SK-N-SH (cell line): ENCODE results near the gene ITIH5. TPM values are rescaled to one million over a fixed set of nuclear protein-coding genes. Genes with fewer than 3 reads are reported as not detected.

Experiments
- CTCF ChIA-PET: fragments of 300-600, 350-600 bp; formaldehyde crosslinking; extraction: SDS; loops from one replicate; lab custom pipeline; 2021; lab: Yijun Ruan, JAX
- POLR2A ChIA-PET: fragments of 350-600 bp; sonication (Branson Sonifier 250); formaldehyde crosslinking; extraction: SDS; loops from one replicate; lab custom pipeline; 2020; ENCODE audit warnings: antibody characterized with exemption, inconsistent platforms; lab: Yijun Ruan, JAX
- DNase-seq: peaks from one replicate; pipeline ENCODE4 v3.0.0; 2012
- H2AFZ ChIP-seq: fragments of 200-600 bp; sonication (generic); 2 replicates; pipeline ENCODE4 v1.8.1; 2016; ENCODE audit warnings: antibody characterized with exemption, mild to moderate bottlenecking, low read depth
- H3F3A ChIP-seq: fragments of 200-600 bp; sonication (generic); replicated peaks from 2 replicates; pipeline ENCODE3; 2016; ENCODE audit warnings: antibody characterized with exemption, mild to moderate bottlenecking; ENCODE audit not compliant: insufficient read depth
- H3K27ac ChIP-seq, 2 experiments: fragments of 200-500 bp in 1 of 2; fragments of 200-600 bp in 1 of 2; sonication (Bioruptor generic) in 1 of 2; sonication (generic), shearing (Covaris generic) in 1 of 2; 2 replicates each; pipeline versions ENCODE4 v1.5.1 to v1.6.1; 2014 to 2016; ENCODE audit warnings: low read depth in 2 of 2, inconsistent platforms in 1 of 2, low read length in 1 of 2, mild to moderate bottlenecking in 1 of 2, mixed read lengths in 1 of 2
- H3K27me3 ChIP-seq: fragments of 200-600 bp; sonication (generic), shearing (Covaris generic); 2 replicates; pipeline ENCODE4 v1.6.1; 2016; ENCODE audit warnings: mixed run types; ENCODE audit not compliant: insufficient read depth
- H3K36me3 ChIP-seq, 2 experiments: fragments of 200-500 bp in 1 of 2; fragments of 200-600 bp in 1 of 2; sonication (Bioruptor generic) in 1 of 2; sonication (generic) in 1 of 2; replicated peaks in 1 of 2; 2 replicates each; pipeline versions ENCODE3 to v1.5.1; 2014 to 2016; ENCODE audit warnings: low read length in 1 of 2, mild to moderate bottlenecking in 1 of 2; ENCODE audit not compliant: insufficient read depth in 2 of 2, control insufficient read depth in 1 of 2
- H3K4me1 ChIP-seq, 2 experiments: fragments of 200-500 bp in 1 of 2; fragments of 200-600 bp in 1 of 2; sonication (Bioruptor generic) in 1 of 2; sonication (generic), shearing (Covaris generic) in 1 of 2; 2 replicates each; pipeline versions ENCODE4 v1.5.1 to v1.6.1; 2014 to 2016; ENCODE audit warnings: low read depth in 1 of 2, low read length in 1 of 2, mixed run types in 1 of 2; ENCODE audit not compliant: insufficient read depth in 2 of 2, control insufficient read depth in 1 of 2
- H3K4me2 ChIP-seq: fragments of 200-600 bp; sonication (generic), shearing (Covaris generic); 2 replicates; pipeline ENCODE4 v1.6.1; 2017; ENCODE audit warnings: mixed run types
- H3K4me3 ChIP-seq, 2 experiments: fragments of 200-500 bp in 1 of 2; fragments of 200-600 bp in 1 of 2; sonication (Bioruptor generic) in 1 of 2; sonication (generic), shearing (Covaris generic) in 1 of 2; 2 replicates each; pipeline versions ENCODE4 v1.5.1 to v1.8.1; 2014 to 2016; ENCODE audit warnings: low read depth in 2 of 2, inconsistent platforms in 1 of 2, low read length in 1 of 2, mild to moderate bottlenecking in 1 of 2, mixed read lengths in 1 of 2, moderate library complexity in 1 of 2
- H3K79me2 ChIP-seq: fragments of 200-600 bp; sonication (generic); 2 replicates; pipeline ENCODE4 v1.8.1; 2017; ENCODE audit warnings: mild to moderate bottlenecking; ENCODE audit not compliant: insufficient read depth
- H3K9ac ChIP-seq: fragments of 200-600 bp; sonication (generic); 2 replicates; pipeline ENCODE4 v1.6.1; 2017; ENCODE audit warnings: mixed run types
- H3K9me2 ChIP-seq: fragments of 200-600 bp; sonication (generic); 2 replicates; pipeline ENCODE4 v1.6.1; 2017; ENCODE audit warnings: mixed run types
- H3K9me3 ChIP-seq: fragments of 200-600 bp; sonication (generic); 2 replicates; pipeline ENCODE4 v1.6.1; 2017; ENCODE audit warnings: mixed run types, mild to moderate bottlenecking, moderate library complexity
- H4K20me1 ChIP-seq: fragments of 200-600 bp; sonication (generic); 2 replicates; pipeline ENCODE4 v1.6.1; 2017; ENCODE audit warnings: mild to moderate bottlenecking, mixed run types; ENCODE audit not compliant: insufficient read depth
- FOXJ3 ChIP-seq: sonication (generic); formaldehyde crosslinking; IDR thresholded peaks from 2 replicates; pipeline ENCODE4 v1.5.1; 2020; ENCODE audit warnings: mild to moderate bottlenecking, missing genetic modification reagents
- FOXM1 ChIP-seq: IDR thresholded peaks from 2 replicates; pipeline ENCODE4 v1.4.0; 2012; ENCODE audit warnings: low read depth, mild to moderate bottlenecking
- GABPA ChIP-seq: IDR thresholded peaks from 2 replicates; pipeline ENCODE4 v1.4.0; 2012; ENCODE audit warnings: low read depth, mild to moderate bottlenecking
- JUND ChIP-seq: IDR thresholded peaks from 2 replicates; pipeline ENCODE4 v1.4.0; 2012
- PBX3 ChIP-seq: IDR thresholded peaks from 2 replicates; pipeline ENCODE4; 2012
- RXRA ChIP-seq: IDR thresholded peaks from 2 replicates; pipeline ENCODE4 v1.4.0; 2012; ENCODE audit warnings: low read depth, mild to moderate bottlenecking, borderline replicate concordance
- SIN3A ChIP-seq: IDR thresholded peaks from 2 replicates; pipeline ENCODE4 v1.6.1; 2012; ENCODE audit warnings: low read depth, mild to moderate bottlenecking, low read length, moderate library complexity, borderline replicate concordance
- TEAD4 ChIP-seq: IDR thresholded peaks from 2 replicates; pipeline ENCODE4 v1.4.0; 2012; ENCODE audit warnings: mild to moderate bottlenecking, borderline replicate concordance; ENCODE audit not compliant: insufficient read depth
- YY1 ChIP-seq: IDR thresholded peaks from 2 replicates; pipeline ENCODE4 v1.4.0; 2012; ENCODE audit warnings: low read depth, mild to moderate bottlenecking
- WGBS: methylation state at CpG from one replicate; pipeline ENCODE4 v1.1.6; 2017; ENCODE audit warnings: low lambda C conversion rate; 5-methylcytosine and 5-hydroxymethylcytosine counted together
- polyA plus RNA-seq, 3 experiments: library from polyadenylated mRNA; depleted of rRNA; stranded (reverse); fragments of >200 nt; gene quantifications; 2 replicates each; pipeline ENCODE4 v1.2.3, GENCODE V29; 2012
- TF ChIP-seq, protein P1 (sequence below): fragments of 200-600 bp; sonication (generic); IDR thresholded peaks from 2 replicates; pipeline ENCODE4 v1.6.1; 2017; ENCODE audit warnings: antibody characterized with exemption, mild to moderate bottlenecking, moderate library complexity

The ITIH5 gene
- polyA plus RNA-seq, 1 of the 3 experiments (the other 2 are of a cell fraction) = 0.07 TPM

GRCh38 chr10:7577176-7577575 lies 89.6 kb downstream of the ITIH5 start:
- CTCF ChIA-PET = interaction anchor here (1.6 kb wide), 1 partner anchor 110 kb away, joined by 4 read pairs; no protein-coding TSS in a partner anchor
- H3K4me2 ChIP-seq = no peak overlapping the region
- H3K4me1 ChIP-seq = no peaks in the 10 kb centered on the region; a peak in 1 of 4 replicates
- no peaks in the 10 kb centered on the region for H3K27me3 ChIP-seq
- no peak overlapping the region for H3K4me3 ChIP-seq
- WGBS = 44% methylated on average over 4 of the region's 4 CpGs
- H2AFZ ChIP-seq = no peak overlapping the region
- H4K20me1 ChIP-seq = no peaks in the 10 kb centered on the region
- no peaks in the 10 kb centered on the region for H3K9me2 ChIP-seq
- no peaks in the 10 kb centered on the region for H3K79me2 ChIP-seq
- no peaks in the 10 kb centered on the region for H3K36me3 ChIP-seq
- TF ChIP-seq RXRA (no peak), SIN3A (no peak), FOXM1 (no peak)
- TF ChIP-seq, all 33 proteins: peak for 0
- POLR2A ChIA-PET = interaction anchor here (0.7 kb wide), 1 partner anchor 483 kb away, joined by 3 read pairs; no protein-coding TSS in a partner anchor
- no peak overlapping the region for H3K27ac ChIP-seq
- H3K9me3 ChIP-seq = no peaks in the 10 kb centered on the region
- no peaks in the 10 kb centered on the region for H3F3A ChIP-seq
- DNase-seq = no peak
- H3K9ac ChIP-seq = no peak overlapping the region

DNA sequence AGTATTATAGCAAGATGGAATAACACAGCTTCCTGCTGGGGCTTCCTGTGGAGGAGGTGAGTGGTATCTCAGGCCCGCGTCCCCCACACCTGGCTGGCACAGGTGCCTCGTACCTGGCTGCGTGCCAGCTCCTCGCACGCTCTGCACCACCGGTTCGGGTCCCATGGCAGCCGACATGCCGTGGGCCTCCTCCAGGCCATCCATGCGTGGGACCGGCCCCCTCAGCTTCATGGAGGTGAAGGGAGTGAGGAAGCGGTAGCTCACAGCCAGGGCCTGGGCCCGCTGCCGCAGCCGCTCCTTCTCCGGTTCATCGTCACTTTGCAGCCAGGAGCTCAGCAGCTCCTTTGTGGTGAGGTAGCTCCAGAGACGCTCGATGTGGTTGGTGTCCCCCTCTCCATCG lies 90.4 kb downstream of the ITIH5 start:
- H3K4me1 ChIP-seq = no peaks in the 10 kb centered on the region; a peak in 1 of 4 replicates
- 66% methylated on average over 15 of the region's 21 CpGs for WGBS
- CTCF ChIA-PET = interaction anchor here (1.6 kb wide), 1 partner anchor 111 kb away, joined by 4 read pairs; no protein-coding TSS in a partner anchor

More for the DNA sequence above, 90.4 kb downstream of the ITIH5 start:
- H3K9me3 ChIP-seq = no peaks in the 10 kb centered on the region
- no peak overlapping the region for H3K4me3 ChIP-seq
- H2AFZ ChIP-seq = no peak overlapping the region
- POLR2A ChIA-PET = no interaction called here
- no peaks in the 10 kb centered on the region for H3K27me3 ChIP-seq
- no peak overlapping the region for H3K9ac ChIP-seq
- H3K79me2 ChIP-seq = no peaks in the 10 kb centered on the region
- H3K27ac ChIP-seq = no peak overlapping the region
- no peak overlapping the region for H3K4me2 ChIP-seq
- H3F3A ChIP-seq = no peaks in the 10 kb centered on the region
- no peaks in the 10 kb centered on the region for H4K20me1 ChIP-seq
- TF ChIP-seq GABPA (no peak), YY1 (no peak), JUND (no peak), TEAD4 (no peak), PBX3 (no peak), FOXJ3 (no peak)
- TF ChIP-seq, protein P1, sequence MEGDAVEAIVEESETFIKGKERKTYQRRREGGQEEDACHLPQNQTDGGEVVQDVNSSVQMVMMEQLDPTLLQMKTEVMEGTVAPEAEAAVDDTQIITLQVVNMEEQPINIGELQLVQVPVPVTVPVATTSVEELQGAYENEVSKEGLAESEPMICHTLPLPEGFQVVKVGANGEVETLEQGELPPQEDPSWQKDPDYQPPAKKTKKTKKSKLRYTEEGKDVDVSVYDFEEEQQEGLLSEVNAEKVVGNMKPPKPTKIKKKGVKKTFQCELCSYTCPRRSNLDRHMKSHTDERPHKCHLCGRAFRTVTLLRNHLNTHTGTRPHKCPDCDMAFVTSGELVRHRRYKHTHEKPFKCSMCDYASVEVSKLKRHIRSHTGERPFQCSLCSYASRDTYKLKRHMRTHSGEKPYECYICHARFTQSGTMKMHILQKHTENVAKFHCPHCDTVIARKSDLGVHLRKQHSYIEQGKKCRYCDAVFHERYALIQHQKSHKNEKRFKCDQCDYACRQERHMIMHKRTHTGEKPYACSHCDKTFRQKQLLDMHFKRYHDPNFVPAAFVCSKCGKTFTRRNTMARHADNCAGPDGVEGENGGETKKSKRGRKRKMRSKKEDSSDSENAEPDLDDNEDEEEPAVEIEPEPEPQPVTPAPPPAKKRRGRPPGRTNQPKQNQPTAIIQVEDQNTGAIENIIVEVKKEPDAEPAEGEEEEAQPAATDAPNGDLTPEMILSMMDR = no peak
- H3K9me2 ChIP-seq = no peaks in the 10 kb centered on the region
- no peaks in the 10 kb centered on the region for H3K36me3 ChIP-seq
- no peak for DNase-seq
